Endothelial cell of umbilical vein (primary cell): Measurements from ENCODE around the gene MYH15.

Experiments
- JUN ChIP-seq: IDR thresholded peaks from 2 replicates; pipeline ENCODE4 v1.6.1; 2011; ENCODE audit warnings: borderline replicate concordance, low read depth; ENCODE audit not compliant: insufficient read length, insufficient read depth
- MYC ChIP-seq: IDR thresholded peaks from one replicate; pipeline ENCODE4 v1.6.1; 2011; ENCODE audit warnings: mild to moderate bottlenecking, low read depth, low read length
- POLR2A ChIP-seq: IDR thresholded peaks from 2 replicates; pipeline ENCODE4 v1.6.1; 2012; ENCODE audit warnings: low read depth, mild to moderate bottlenecking, control low read depth, low read length
- POLR2AphosphoS5 ChIP-seq: IDR thresholded peaks from 2 replicates; pipeline ENCODE4 v1.6.1; 2012; ENCODE audit warnings: low read depth, mild to moderate bottlenecking, control low read depth, low read length, moderate library complexity; ENCODE audit not compliant: insufficient read depth
- TF ChIP-seq, protein P1 (sequence below), 2 donors: IDR thresholded peaks; 1 replicate in 1 of 2; 2 replicates in 1 of 2; pipeline ENCODE4 v1.5.1; 2011; ENCODE audit warnings: low read length in 2 of 2, mild to moderate bottlenecking in 2 of 2, moderate library complexity in 2 of 2, control low read depth in 1 of 2, inconsistent platforms in 1 of 2, low read depth in 1 of 2; ENCODE audit not compliant: insufficient read depth in 1 of 2; ENCODE audit errors: extremely low read depth in 1 of 2
- TF ChIP-seq, protein P2 (sequence below): IDR thresholded peaks from 2 replicates; pipeline ENCODE4 v1.6.1; 2011; ENCODE audit not compliant: insufficient read depth, insufficient read length

DNA sequence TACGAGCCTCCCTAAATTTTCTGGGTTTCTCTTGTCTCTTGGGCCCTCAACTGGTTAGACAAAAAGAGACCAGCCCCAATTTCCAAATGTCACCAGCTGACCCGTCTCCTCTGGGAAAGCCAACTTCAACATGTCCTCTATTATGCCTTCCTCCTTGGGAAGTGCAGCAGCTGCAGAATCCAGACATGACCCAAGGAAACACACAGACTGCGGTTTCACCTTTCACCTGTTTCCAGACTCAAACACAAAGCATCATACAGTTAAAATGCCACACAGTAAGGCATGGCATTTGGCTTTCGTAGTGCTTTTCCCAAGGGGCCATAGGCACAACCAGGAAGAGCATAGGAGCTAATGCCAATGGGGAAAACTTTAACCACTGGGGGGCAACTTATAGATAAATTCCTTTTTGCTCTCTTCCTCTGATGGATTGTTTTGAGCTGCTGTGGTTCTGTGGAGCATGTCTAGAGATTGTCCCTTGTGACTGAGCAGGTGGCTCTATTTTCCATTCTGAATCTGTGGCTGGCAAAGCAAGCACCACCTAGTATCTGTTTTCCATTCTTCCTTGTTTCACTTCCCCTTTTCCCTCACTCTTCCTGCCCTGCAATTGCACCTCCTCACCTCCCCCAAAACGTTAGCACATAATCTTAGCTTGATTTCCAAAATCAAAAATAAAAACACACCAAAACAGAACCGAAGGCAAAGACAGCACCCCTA lies 164.7 kb downstream of the MYH15 start:
- TF ChIP-seq MYC, result no peak
- TF ChIP-seq JUN, result no peak
- TF ChIP-seq, protein P1, sequence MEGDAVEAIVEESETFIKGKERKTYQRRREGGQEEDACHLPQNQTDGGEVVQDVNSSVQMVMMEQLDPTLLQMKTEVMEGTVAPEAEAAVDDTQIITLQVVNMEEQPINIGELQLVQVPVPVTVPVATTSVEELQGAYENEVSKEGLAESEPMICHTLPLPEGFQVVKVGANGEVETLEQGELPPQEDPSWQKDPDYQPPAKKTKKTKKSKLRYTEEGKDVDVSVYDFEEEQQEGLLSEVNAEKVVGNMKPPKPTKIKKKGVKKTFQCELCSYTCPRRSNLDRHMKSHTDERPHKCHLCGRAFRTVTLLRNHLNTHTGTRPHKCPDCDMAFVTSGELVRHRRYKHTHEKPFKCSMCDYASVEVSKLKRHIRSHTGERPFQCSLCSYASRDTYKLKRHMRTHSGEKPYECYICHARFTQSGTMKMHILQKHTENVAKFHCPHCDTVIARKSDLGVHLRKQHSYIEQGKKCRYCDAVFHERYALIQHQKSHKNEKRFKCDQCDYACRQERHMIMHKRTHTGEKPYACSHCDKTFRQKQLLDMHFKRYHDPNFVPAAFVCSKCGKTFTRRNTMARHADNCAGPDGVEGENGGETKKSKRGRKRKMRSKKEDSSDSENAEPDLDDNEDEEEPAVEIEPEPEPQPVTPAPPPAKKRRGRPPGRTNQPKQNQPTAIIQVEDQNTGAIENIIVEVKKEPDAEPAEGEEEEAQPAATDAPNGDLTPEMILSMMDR (IDR thresholded peaks at IDR 0.05; ENCODE audit: extremely low read depth in 1 of 2, insufficient read depth in 1 of 2, low read depth in 1 of 2, low read length in 2 of 2), result no peak
- no peak for TF ChIP-seq POLR2A
- no peak for TF ChIP-seq POLR2AphosphoS5
- TF ChIP-seq, protein P2, sequence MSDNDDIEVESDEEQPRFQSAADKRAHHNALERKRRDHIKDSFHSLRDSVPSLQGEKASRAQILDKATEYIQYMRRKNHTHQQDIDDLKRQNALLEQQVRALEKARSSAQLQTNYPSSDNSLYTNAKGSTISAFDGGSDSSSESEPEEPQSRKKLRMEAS, result no peak
